HepG2 (cell line): ENCODE data around the gene TADA2A. TPM values are rescaled to one million over a fixed set of nuclear protein-coding genes. Genes with fewer than 3 reads are reported as not detected.
A peak's percentile ranks its signal among the peaks of the same experiment; 100 is the strongest.

Source experiments
- AKAP8 ChIP-seq: sonication (generic); formaldehyde crosslinking; IDR thresholded peaks from 2 replicates; pipeline ENCODE4 v1.5.1; 2020; ENCODE audit warnings: mild to moderate bottlenecking, missing genetic modification reagents
- ATF3 ChIP-seq: sonication (generic); formaldehyde crosslinking; IDR thresholded peaks from 2 replicates; pipeline ENCODE4 v1.4.0; 2020; ENCODE audit warnings: missing genetic modification reagents
- BATF2 ChIP-seq: sonication (generic); formaldehyde crosslinking; IDR thresholded peaks from 2 replicates; pipeline ENCODE4 v1.8.0; 2022; ENCODE audit warnings: mild to moderate bottlenecking, missing genetic modification reagents, moderate library complexity
- CEBPB ChIP-seq: IDR thresholded peaks from 2 replicates; pipeline ENCODE4 v1.6.1; 2011; ENCODE audit warnings: low read depth, low read length, improper control_type of control experiment, borderline replicate concordance
- DMAP1 ChIP-seq: IDR thresholded peaks from 2 replicates; pipeline ENCODE4 v1.6.1; 2016
- DRAP1 ChIP-seq: IDR thresholded peaks from 2 replicates; pipeline ENCODE4 v1.6.1; 2016; ENCODE audit warnings: missing genetic modification reagents, missing compliant biosample characterization
- EP300 ChIP-seq, 3 experiments: sonication (generic) in 1 of 3; formaldehyde crosslinking in 1 of 3; IDR thresholded peaks; 2 replicates each; pipeline versions ENCODE4 v1.5.1 to v1.6.1; 2011 to 2020; ENCODE audit warnings: low read depth in 2 of 3, low read length in 2 of 3, borderline replicate concordance in 1 of 3, improper control_type of control experiment in 1 of 3, mild to moderate bottlenecking in 1 of 3, missing genetic modification reagents in 1 of 3, moderate library complexity in 1 of 3
- ETV5 ChIP-seq: IDR thresholded peaks from 2 replicates; pipeline ENCODE4 v1.6.1; 2018; ENCODE audit warnings: missing biosample characterization, missing genetic modification reagents, inconsistent platforms, borderline replicate concordance
- FOXK2 ChIP-seq: fragments of 450-650 bp; IDR thresholded peaks from 2 replicates; pipeline ENCODE4 v1.6.1; 2016
- KMT2B ChIP-seq: IDR thresholded peaks from 2 replicates; pipeline ENCODE4 v1.6.1; 2016; ENCODE audit warnings: missing genetic modification reagents, missing compliant biosample characterization
- MAF1 ChIP-seq: sonication (generic); formaldehyde crosslinking; IDR thresholded peaks from 2 replicates; pipeline ENCODE4 v1.5.0; 2020; ENCODE audit warnings: missing genetic modification reagents, borderline replicate concordance
- PHF5A ChIP-seq: IDR thresholded peaks from one replicate; pipeline ENCODE4 v1.6.1; 2018; ENCODE audit warnings: low read depth, missing genetic modification reagents; ENCODE audit not compliant: unreplicated experiment
- POLR2G ChIP-seq: fragments of 200-400 bp; formaldehyde crosslinking; IDR thresholded peaks from 2 replicates; pipeline ENCODE4 v1.6.1; 2018; ENCODE audit warnings: mild to moderate bottlenecking, low read depth, low read length, moderate library complexity
- PRDM15 ChIP-seq: sonication (generic); formaldehyde crosslinking; IDR thresholded peaks from 2 replicates; pipeline ENCODE4 v1.4.0; 2020; ENCODE audit warnings: missing genetic modification reagents
- SIN3A ChIP-seq: IDR thresholded peaks from 2 replicates; pipeline ENCODE4 v1.6.1; 2011; ENCODE audit warnings: low read depth, mild to moderate bottlenecking, control low read depth, low read length, borderline replicate concordance
- SRSF9 ChIP-seq: fragments of 200-400 bp; formaldehyde crosslinking; IDR thresholded peaks from 2 replicates; pipeline ENCODE4 v1.6.1; 2018; ENCODE audit warnings: borderline replicate concordance, mild to moderate bottlenecking, low read depth, low read length; ENCODE audit not compliant: insufficient read depth, poor library complexity, severe bottlenecking
- TGIF2 ChIP-seq: IDR thresholded peaks from 2 replicates; pipeline ENCODE4 v1.6.1; 2016; ENCODE audit warnings: control low read depth, missing compliant biosample characterization
- THAP8 ChIP-seq: sonication (generic); formaldehyde crosslinking; IDR thresholded peaks from 2 replicates; pipeline ENCODE4 v1.5.1; 2020; ENCODE audit warnings: missing genetic modification reagents, mild to moderate bottlenecking, borderline replicate concordance
- ZBTB21 ChIP-seq: sonication (generic); formaldehyde crosslinking; IDR thresholded peaks from 2 replicates; pipeline ENCODE4 v1.4.0; 2020; ENCODE audit warnings: missing genetic modification reagents
- ZNF207 ChIP-seq: fragments of 450-650 bp; IDR thresholded peaks from 2 replicates; pipeline ENCODE4 v1.6.1; 2016; ENCODE audit warnings: antibody characterized with exemption, borderline replicate concordance
- ZNF501 ChIP-seq: sonication (generic); formaldehyde crosslinking; IDR thresholded peaks from 2 replicates; pipeline ENCODE4 v1.5.1; 2020; ENCODE audit warnings: mild to moderate bottlenecking, moderate library complexity, missing genetic modification reagents
- ZNF713 ChIP-seq: sonication (generic); formaldehyde crosslinking; IDR thresholded peaks from 2 replicates; pipeline ENCODE4 v1.4.0; 2020; ENCODE audit warnings: mild to moderate bottlenecking, missing genetic modification reagents
- ZNF768 ChIP-seq: sonication (generic); formaldehyde crosslinking; IDR thresholded peaks from 2 replicates; pipeline ENCODE4 v1.4.0; 2020; ENCODE audit warnings: missing genetic modification reagents
- ZNF883 ChIP-seq: sonication (generic); formaldehyde crosslinking; IDR thresholded peaks from 2 replicates; pipeline ENCODE4 v1.5.1; 2020; ENCODE audit warnings: mild to moderate bottlenecking, missing genetic modification reagents; ENCODE audit errors: not compliant biosample characterization
- polyA plus RNA-seq, 8 experiments: library from polyadenylated mRNA; depleted of rRNA in 3 of 8; stranded (reverse) in 7 of 8; unstranded in 1 of 8; fragments of >200 nt; fragmentation: Illumina TruSeq in 4 of 8; extraction: Trizol in 4 of 8; gene quantifications; 2 replicates each; pipeline versions ENCODE4 v1.2.1 to v1.2.3, GENCODE V29; 2011 to 2016; ENCODE audit warnings: low read depth in 4 of 8, missing spikeins in 1 of 8, mixed read lengths in 1 of 8; ENCODE audit not compliant: insufficient read depth in 1 of 8
- total RNA-seq, 5 experiments: library from RNA; depleted of rRNA; stranded (reverse); fragments of >200 nt; fragmentation: Illumina TruSeq; extraction: Trizol; gene quantifications; 2 replicates each; pipeline ENCODE4 v1.2.3, GENCODE V29; 2016; ENCODE audit warnings: low read depth in 1 of 5

Gene TADA2A
- total and polyA plus RNA-seq, 2 of the 13 experiments (the other 11 are each of a cell fraction or from before 2014, with no cell fraction given): 8.0 to 14.0 TPM

GRCh38 chr17:37358098-37358829 lies 48.4 kb upstream of the TADA2A start (continued):
- TF ChIP-seq SRSF9 (no peak), PHF5A (CRISPR knock-in tag) (no peak), SIN3A (peak; percentile 81; the same call in 1 of the 2 replicates), ETV5 (CRISPR knock-in tag) (no peak), ZBTB21 (CRISPR knock-in tag) (no peak), FOXK2 (no peak), KMT2B (peak; percentile 46; the same call in 1 of the 2 replicates), BATF2 (CRISPR knock-in tag) (0 out of 2 replicates have a peak, but pooled peaks have one; percentile 48), AKAP8 (CRISPR knock-in tag) (no peak), ZNF713 (CRISPR knock-in tag) (no peak), ZNF883 (CRISPR knock-in tag) (no peak), CEBPB (no peak), ZNF207 (no peak), TGIF2 (CRISPR knock-in tag) (peak; percentile 37; the same call in 1 of the 2 replicates), DRAP1 (peak; percentile 78), ZNF501 (CRISPR knock-in tag) (peak; percentile 69; the same call in 1 of the 2 replicates), ZNF768 (CRISPR knock-in tag) (no peak), THAP8 (CRISPR knock-in tag) (no peak), MAF1 (CRISPR knock-in tag) (no peak), ATF3 (CRISPR knock-in tag) (no peak), EP300 (IDR thresholded peaks at IDR 0.05; ENCODE audit: low read depth in 2 of 2, low read length in 2 of 2) (no peak), EP300 (CRISPR knock-in tag; IDR thresholded peaks at IDR 0.05; ENCODE audit: borderline replicate concordance) (no peak), PRDM15 (no peak), DMAP1 (CRISPR knock-in tag) (peak; percentile 80; the same call in 1 of the 2 replicates), POLR2G (peak; percentile 85)
